HEK293 (cell line): ENCODE measurements around the gene ZFYVE19.
A peak's percentile ranks its signal among the peaks of the same experiment; 100 is the strongest.

Experiments
- FEZF1 ChIP-seq: fragments of 450-650 bp; formaldehyde crosslinking; IDR thresholded peaks from 2 replicates; pipeline ENCODE4 v1.5.1; 2016; ENCODE audit warnings: missing biosample characterization, missing genetic modification characterization
- KLF8 ChIP-seq: fragments of 450-650 bp; formaldehyde crosslinking; IDR thresholded peaks from 2 replicates; pipeline ENCODE4 v1.5.1; 2016; ENCODE audit warnings: missing biosample characterization, missing genetic modification characterization
- MEIS1 ChIP-seq: sonication (generic); formaldehyde crosslinking; IDR thresholded peaks from 2 replicates; pipeline ENCODE4 v1.8.1; 2022; ENCODE audit warnings: missing genetic modification reagents, mild to moderate bottlenecking, borderline replicate concordance
- PRDM1 ChIP-seq: fragments of 450-650 bp; formaldehyde crosslinking; IDR thresholded peaks from 2 replicates; pipeline ENCODE4; 2016; ENCODE audit warnings: missing biosample characterization, missing genetic modification characterization
- SCRT2 ChIP-seq: fragments of 450-650 bp; formaldehyde crosslinking; IDR thresholded peaks from 2 replicates; pipeline ENCODE4 v1.5.1; 2016; ENCODE audit warnings: missing biosample characterization, missing genetic modification characterization
- SP7 ChIP-seq: fragments of 450-650 bp; formaldehyde crosslinking; IDR thresholded peaks from 2 replicates; pipeline ENCODE4 v1.5.1; 2016; ENCODE audit warnings: missing biosample characterization, missing genetic modification characterization
- ZEB2 ChIP-seq: fragments of 450-650 bp; formaldehyde crosslinking; IDR thresholded peaks from 2 replicates; pipeline ENCODE4 v1.5.1; 2016; ENCODE audit warnings: missing biosample characterization, missing genetic modification characterization
- ZNF132 ChIP-seq: fragments of 450-650 bp; formaldehyde crosslinking; IDR thresholded peaks from 2 replicates; pipeline ENCODE4 v1.5.1; 2017; ENCODE audit warnings: missing biosample characterization, missing genetic modification characterization, borderline replicate concordance
- ZNF133 ChIP-seq: fragments of 450-650 bp; formaldehyde crosslinking; IDR thresholded peaks from 2 replicates; pipeline ENCODE4 v1.5.1; 2016; ENCODE audit warnings: missing biosample characterization, missing genetic modification characterization
- ZNF174 ChIP-seq: fragments of 450-650 bp; formaldehyde crosslinking; IDR thresholded peaks from 2 replicates; pipeline ENCODE4 v1.5.0; 2017; ENCODE audit warnings: missing biosample characterization, mild to moderate bottlenecking, missing genetic modification characterization
- ZNF214 ChIP-seq: fragments of 450-650 bp; formaldehyde crosslinking; IDR thresholded peaks from 2 replicates; pipeline ENCODE4 v1.5.1; 2017; ENCODE audit warnings: missing biosample characterization, mild to moderate bottlenecking, missing genetic modification characterization, borderline replicate concordance
- ZNF23 ChIP-seq: fragments of 450-650 bp; formaldehyde crosslinking; IDR thresholded peaks from 2 replicates; pipeline ENCODE4 v1.5.1; 2016; ENCODE audit warnings: missing biosample characterization, missing genetic modification characterization, borderline replicate concordance
- ZNF394 ChIP-seq: fragments of 450-650 bp; formaldehyde crosslinking; IDR thresholded peaks from 2 replicates; pipeline ENCODE4 v1.5.1; 2016; ENCODE audit warnings: missing biosample characterization, missing genetic modification characterization, mild to moderate bottlenecking, moderate library complexity, borderline replicate concordance
- ZNF571 ChIP-seq: fragments of 450-650 bp; formaldehyde crosslinking; IDR thresholded peaks from 2 replicates; pipeline ENCODE4 v1.5.0; 2017; ENCODE audit warnings: missing biosample characterization, missing genetic modification characterization
- ZNF654 ChIP-seq: fragments of 450-650 bp; formaldehyde crosslinking; IDR thresholded peaks from 2 replicates; pipeline ENCODE4 v1.5.1; 2016; ENCODE audit warnings: low read depth, missing biosample characterization, missing genetic modification characterization
- ZSCAN16 ChIP-seq: fragments of 450-650 bp; formaldehyde crosslinking; IDR thresholded peaks from 2 replicates; pipeline ENCODE4 v1.5.1; 2016; ENCODE audit warnings: missing biosample characterization, missing genetic modification characterization
- ZXDB ChIP-seq: fragments of 450-650 bp; formaldehyde crosslinking; IDR thresholded peaks from 2 replicates; pipeline ENCODE4 v1.5.1; 2016; ENCODE audit warnings: missing biosample characterization, missing genetic modification characterization
- TF ChIP-seq, protein P1 (sequence below): fragments of 450-650 bp; formaldehyde crosslinking; IDR thresholded peaks from 2 replicates; pipeline ENCODE4 v1.5.0; 2017; ENCODE audit warnings: missing biosample characterization, missing genetic modification characterization, borderline replicate concordance
- TF ChIP-seq, protein P2 (sequence below): fragments of 450-650 bp; formaldehyde crosslinking; IDR thresholded peaks from 2 replicates; pipeline ENCODE4 v1.5.1; 2016; ENCODE audit warnings: missing biosample characterization, missing genetic modification characterization
- TF ChIP-seq, protein P3 (sequence below): fragments of 450-650 bp; formaldehyde crosslinking; conservative IDR thresholded peaks from 2 replicates; pipeline ENCODE4 v1.5.1; 2016; ENCODE audit warnings: low read depth, missing biosample characterization, missing genetic modification characterization
- TF ChIP-seq, protein P4 (sequence below): fragments of 450-650 bp; formaldehyde crosslinking; IDR thresholded peaks from 2 replicates; pipeline ENCODE4 v1.5.1; 2016; ENCODE audit warnings: missing biosample characterization, missing genetic modification characterization
- TF ChIP-seq, protein P5 (sequence below): fragments of 450-650 bp; formaldehyde crosslinking; IDR thresholded peaks from 2 replicates; pipeline ENCODE4 v1.5.1; 2017; ENCODE audit warnings: missing biosample characterization, mild to moderate bottlenecking, missing genetic modification characterization, moderate library complexity
- TF ChIP-seq, protein P6 (sequence below): IDR thresholded peaks from 2 replicates; pipeline ENCODE4 v1.6.1; 2011; ENCODE audit warnings: mild to moderate bottlenecking, low read depth, low read length, borderline replicate concordance
- TF ChIP-seq, protein P7 (sequence below): fragments of 450-650 bp; formaldehyde crosslinking; IDR thresholded peaks from 2 replicates; pipeline ENCODE4 v1.5.1; 2016; ENCODE audit warnings: missing biosample characterization, missing genetic modification characterization

ZFYVE19 gene

DNA sequence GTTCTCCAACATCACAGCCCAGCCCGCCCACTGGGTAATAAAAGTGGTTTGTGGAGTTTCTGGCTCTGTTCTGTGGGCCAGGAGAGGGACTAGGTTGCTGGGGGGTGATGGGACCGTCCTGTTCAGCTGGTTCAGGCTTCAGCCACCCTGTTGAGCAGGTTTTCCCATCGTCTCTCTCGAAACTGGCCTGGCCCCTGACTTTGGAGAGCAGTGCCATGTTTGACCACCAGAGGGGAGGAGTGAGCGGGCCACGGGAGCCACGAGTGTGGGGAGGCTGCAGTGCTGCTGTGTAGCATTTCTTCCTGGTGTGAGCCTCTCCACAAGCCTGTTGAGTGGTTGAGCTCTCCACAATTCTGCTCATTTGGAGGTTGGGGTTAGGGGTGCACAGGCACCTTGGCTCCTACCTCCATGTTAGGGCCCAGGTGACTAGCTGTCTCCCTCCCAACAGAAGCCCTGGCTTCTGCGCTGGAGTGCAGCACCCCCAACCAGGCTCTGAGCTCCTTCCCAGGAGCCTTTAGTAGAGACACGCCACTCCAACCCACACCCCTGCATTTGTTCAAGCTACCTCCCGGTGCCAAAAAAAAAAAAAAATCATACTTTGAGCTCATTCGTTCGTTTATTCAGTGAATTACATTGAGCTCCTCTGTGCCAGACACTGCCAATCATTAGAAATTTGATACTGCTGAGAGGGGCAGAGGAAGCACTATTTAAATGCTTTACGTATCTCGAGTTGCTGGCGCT lies 50.9 kb downstream of the ZFYVE19 start (continued):
- no peak; the same call in 1 of the 2 replicates for TF ChIP-seq ZEB2 (tag by site-specific recombination)
- TF ChIP-seq ZNF394 (tag by site-specific recombination) = 0 out of 2 replicates have a peak, but pooled peaks have one; percentile 13
- TF ChIP-seq, protein P1, sequence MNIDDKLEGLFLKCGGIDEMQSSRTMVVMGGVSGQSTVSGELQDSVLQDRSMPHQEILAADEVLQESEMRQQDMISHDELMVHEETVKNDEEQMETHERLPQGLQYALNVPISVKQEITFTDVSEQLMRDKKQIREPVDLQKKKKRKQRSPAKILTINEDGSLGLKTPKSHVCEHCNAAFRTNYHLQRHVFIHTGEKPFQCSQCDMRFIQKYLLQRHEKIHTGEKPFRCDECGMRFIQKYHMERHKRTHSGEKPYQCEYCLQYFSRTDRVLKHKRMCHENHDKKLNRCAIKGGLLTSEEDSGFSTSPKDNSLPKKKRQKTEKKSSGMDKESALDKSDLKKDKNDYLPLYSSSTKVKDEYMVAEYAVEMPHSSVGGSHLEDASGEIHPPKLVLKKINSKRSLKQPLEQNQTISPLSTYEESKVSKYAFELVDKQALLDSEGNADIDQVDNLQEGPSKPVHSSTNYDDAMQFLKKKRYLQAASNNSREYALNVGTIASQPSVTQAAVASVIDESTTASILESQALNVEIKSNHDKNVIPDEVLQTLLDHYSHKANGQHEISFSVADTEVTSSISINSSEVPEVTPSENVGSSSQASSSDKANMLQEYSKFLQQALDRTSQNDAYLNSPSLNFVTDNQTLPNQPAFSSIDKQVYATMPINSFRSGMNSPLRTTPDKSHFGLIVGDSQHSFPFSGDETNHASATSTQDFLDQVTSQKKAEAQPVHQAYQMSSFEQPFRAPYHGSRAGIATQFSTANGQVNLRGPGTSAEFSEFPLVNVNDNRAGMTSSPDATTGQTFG (tag by site-specific recombination) = no peak
- TF ChIP-seq ZNF132 (tag by site-specific recombination) = no peak
- no peak for TF ChIP-seq ZNF23 (tag by site-specific recombination)
- TF ChIP-seq, protein P2, sequence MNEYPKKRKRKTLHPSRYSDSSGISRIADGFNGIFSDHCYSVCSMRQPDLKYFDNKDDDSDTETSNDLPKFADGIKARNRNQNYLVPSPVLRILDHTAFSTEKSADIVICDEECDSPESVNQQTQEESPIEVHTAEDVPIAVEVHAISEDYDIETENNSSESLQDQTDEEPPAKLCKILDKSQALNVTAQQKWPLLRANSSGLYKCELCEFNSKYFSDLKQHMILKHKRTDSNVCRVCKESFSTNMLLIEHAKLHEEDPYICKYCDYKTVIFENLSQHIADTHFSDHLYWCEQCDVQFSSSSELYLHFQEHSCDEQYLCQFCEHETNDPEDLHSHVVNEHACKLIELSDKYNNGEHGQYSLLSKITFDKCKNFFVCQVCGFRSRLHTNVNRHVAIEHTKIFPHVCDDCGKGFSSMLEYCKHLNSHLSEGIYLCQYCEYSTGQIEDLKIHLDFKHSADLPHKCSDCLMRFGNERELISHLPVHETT (tag by site-specific recombination) = no peak
- TF ChIP-seq, protein P3, sequence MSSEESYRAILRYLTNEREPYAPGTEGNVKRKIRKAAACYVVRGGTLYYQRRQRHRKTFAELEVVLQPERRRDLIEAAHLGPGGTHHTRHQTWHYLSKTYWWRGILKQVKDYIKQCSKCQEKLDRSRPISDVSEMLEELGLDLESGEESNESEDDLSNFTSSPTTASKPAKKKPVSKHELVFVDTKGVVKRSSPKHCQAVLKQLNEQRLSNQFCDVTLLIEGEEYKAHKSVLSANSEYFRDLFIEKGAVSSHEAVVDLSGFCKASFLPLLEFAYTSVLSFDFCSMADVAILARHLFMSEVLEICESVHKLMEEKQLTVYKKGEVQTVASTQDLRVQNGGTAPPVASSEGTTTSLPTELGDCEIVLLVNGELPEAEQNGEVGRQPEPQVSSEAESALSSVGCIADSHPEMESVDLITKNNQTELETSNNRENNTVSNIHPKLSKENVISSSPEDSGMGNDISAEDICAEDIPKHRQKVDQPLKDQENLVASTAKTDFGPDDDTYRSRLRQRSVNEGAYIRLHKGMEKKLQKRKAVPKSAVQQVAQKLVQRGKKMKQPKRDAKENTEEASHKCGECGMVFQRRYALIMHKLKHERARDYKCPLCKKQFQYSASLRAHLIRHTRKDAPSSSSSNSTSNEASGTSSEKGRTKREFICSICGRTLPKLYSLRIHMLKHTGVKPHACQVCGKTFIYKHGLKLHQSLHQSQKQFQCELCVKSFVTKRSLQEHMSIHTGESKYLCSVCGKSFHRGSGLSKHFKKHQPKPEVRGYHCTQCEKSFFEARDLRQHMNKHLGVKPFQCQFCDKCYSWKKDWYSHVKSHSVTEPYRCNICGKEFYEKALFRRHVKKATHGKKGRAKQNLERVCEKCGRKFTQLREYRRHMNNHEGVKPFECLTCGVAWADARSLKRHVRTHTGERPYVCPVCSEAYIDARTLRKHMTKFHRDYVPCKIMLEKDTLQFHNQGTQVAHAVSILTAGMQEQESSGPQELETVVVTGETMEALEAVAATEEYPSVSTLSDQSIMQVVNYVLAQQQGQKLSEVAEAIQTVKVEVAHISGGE (tag by site-specific recombination) = 0 out of 2 replicates have a peak, but pooled peaks have one; percentile 13
- no peak for TF ChIP-seq ZXDB (tag by site-specific recombination)
- no peak for TF ChIP-seq FEZF1 (tag by site-specific recombination)
- TF ChIP-seq ZNF654 (tag by site-specific recombination) = peak; percentile 59
- no peak for TF ChIP-seq PRDM1 (tag by site-specific recombination)
- TF ChIP-seq, protein P4, sequence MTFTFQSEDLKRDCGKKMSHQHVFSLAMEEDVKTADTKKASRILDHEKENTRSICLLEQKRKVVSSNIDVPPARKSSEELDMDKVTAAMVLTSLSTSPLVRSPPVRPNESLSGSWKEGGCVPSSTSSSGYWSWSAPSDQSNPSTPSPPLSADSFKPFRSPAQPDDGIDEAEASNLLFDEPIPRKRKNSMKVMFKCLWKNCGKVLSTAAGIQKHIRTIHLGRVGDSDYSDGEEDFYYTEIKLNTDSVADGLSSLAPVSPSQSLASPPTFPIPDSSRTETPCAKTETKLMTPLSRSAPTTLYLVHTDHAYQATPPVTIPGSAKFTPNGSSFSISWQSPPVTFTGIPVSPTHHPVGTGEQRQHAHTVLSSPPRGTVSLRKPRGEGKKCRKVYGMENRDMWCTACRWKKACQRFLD (tag by site-specific recombination) = no peak
- 0 out of 2 replicates have a peak, but pooled peaks have one; percentile 35 for TF ChIP-seq SP7 (tag by site-specific recombination)
- TF ChIP-seq, protein P5, sequence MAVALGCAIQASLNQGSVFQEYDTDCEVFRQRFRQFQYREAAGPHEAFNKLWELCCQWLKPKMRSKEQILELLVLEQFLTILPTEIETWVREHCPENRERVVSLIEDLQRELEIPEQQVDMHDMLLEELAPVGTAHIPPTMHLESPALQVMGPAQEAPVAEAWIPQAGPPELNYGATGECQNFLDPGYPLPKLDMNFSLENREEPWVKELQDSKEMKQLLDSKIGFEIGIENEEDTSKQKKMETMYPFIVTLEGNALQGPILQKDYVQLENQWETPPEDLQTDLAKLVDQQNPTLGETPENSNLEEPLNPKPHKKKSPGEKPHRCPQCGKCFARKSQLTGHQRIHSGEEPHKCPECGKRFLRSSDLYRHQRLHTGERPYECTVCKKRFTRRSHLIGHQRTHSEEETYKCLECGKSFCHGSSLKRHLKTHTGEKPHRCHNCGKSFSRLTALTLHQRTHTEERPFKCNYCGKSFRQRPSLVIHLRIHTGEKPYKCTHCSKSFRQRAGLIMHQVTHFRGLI (tag by site-specific recombination) = no peak
- TF ChIP-seq ZNF174 (tag by site-specific recombination) = no peak
- no peak for TF ChIP-seq ZNF571 (tag by site-specific recombination)
- TF ChIP-seq, protein P6, sequence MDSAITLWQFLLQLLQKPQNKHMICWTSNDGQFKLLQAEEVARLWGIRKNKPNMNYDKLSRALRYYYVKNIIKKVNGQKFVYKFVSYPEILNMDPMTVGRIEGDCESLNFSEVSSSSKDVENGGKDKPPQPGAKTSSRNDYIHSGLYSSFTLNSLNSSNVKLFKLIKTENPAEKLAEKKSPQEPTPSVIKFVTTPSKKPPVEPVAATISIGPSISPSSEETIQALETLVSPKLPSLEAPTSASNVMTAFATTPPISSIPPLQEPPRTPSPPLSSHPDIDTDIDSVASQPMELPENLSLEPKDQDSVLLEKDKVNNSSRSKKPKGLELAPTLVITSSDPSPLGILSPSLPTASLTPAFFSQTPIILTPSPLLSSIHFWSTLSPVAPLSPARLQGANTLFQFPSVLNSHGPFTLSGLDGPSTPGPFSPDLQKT = no peak
- peak; percentile 60; the same call in 1 of the 2 replicates for TF ChIP-seq ZSCAN16 (tag by site-specific recombination)
- no peak for TF ChIP-seq ZNF214 (tag by site-specific recombination)
- no peak for TF ChIP-seq MEIS1 (CRISPR knock-in tag)
- TF ChIP-seq ZNF133 (tag by site-specific recombination) = no peak
- TF ChIP-seq SCRT2 = peak; percentile 94
- TF ChIP-seq, protein P7, sequence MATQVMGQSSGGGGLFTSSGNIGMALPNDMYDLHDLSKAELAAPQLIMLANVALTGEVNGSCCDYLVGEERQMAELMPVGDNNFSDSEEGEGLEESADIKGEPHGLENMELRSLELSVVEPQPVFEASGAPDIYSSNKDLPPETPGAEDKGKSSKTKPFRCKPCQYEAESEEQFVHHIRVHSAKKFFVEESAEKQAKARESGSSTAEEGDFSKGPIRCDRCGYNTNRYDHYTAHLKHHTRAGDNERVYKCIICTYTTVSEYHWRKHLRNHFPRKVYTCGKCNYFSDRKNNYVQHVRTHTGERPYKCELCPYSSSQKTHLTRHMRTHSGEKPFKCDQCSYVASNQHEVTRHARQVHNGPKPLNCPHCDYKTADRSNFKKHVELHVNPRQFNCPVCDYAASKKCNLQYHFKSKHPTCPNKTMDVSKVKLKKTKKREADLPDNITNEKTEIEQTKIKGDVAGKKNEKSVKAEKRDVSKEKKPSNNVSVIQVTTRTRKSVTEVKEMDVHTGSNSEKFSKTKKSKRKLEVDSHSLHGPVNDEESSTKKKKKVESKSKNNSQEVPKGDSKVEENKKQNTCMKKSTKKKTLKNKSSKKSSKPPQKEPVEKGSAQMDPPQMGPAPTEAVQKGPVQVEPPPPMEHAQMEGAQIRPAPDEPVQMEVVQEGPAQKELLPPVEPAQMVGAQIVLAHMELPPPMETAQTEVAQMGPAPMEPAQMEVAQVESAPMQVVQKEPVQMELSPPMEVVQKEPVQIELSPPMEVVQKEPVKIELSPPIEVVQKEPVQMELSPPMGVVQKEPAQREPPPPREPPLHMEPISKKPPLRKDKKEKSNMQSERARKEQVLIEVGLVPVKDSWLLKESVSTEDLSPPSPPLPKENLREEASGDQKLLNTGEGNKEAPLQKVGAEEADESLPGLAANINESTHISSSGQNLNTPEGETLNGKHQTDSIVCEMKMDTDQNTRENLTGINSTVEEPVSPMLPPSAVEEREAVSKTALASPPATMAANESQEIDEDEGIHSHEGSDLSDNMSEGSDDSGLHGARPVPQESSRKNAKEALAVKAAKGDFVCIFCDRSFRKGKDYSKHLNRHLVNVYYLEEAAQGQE = no peak
- no peak for TF ChIP-seq KLF8 (tag by site-specific recombination)
